Coronary artery (tissue), 2 donors: ENCODE data around the gene SLC35A4.
A peak's percentile ranks its signal among the peaks of the same experiment; 100 is the strongest.

Experiments used
- DNase-seq: peaks from one replicate; pipeline ENCODE4 v3.0.0-alpha.2; 2017; ENCODE audit warnings: low spot score
- H3K27ac ChIP-seq, 2 donors: fragments of 200-600 bp; sonication (generic); one replicate each; pipeline ENCODE4 v1.5.1; 2016 to 2019
- H3K4me3 ChIP-seq: fragments of 200-600 bp; sonication (generic); 2 replicates; pipeline ENCODE4 v1.5.1; 2016; ENCODE audit warnings: mild to moderate bottlenecking, moderate library complexity
- TF ChIP-seq, protein P1 (sequence below): fragments of 200-600 bp; sonication (generic); IDR thresholded peaks from one replicate; pipeline ENCODE4 v1.5.1; 2019; ENCODE audit warnings: antibody characterized with exemption

Gene SLC35A4

DNA sequence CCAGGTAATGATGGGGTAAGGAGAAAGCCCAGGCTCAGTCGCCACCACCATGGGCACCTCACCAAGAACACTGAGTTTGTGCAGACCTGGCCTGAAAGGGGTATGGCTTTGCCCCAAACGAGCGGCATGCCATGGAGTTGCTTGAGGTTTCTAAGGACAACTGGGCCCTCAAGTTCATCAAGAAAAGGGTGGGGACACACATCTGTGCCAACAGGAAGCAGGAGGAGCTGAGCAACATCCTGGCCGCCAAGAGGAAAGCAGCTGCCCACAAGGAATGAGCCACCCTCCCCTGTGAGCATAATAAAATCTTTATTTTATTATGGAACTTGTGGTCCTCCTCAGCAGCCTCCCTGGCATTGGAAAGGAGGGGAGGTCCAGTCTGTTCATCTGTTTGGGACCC is 44.5 kb downstream of the SLC35A4 start:
- TF ChIP-seq, protein P1, sequence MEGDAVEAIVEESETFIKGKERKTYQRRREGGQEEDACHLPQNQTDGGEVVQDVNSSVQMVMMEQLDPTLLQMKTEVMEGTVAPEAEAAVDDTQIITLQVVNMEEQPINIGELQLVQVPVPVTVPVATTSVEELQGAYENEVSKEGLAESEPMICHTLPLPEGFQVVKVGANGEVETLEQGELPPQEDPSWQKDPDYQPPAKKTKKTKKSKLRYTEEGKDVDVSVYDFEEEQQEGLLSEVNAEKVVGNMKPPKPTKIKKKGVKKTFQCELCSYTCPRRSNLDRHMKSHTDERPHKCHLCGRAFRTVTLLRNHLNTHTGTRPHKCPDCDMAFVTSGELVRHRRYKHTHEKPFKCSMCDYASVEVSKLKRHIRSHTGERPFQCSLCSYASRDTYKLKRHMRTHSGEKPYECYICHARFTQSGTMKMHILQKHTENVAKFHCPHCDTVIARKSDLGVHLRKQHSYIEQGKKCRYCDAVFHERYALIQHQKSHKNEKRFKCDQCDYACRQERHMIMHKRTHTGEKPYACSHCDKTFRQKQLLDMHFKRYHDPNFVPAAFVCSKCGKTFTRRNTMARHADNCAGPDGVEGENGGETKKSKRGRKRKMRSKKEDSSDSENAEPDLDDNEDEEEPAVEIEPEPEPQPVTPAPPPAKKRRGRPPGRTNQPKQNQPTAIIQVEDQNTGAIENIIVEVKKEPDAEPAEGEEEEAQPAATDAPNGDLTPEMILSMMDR, result no peak
- Histone ChIP-seq H3K4me3 (no peak overlapping the region), H3K27ac (peak overlapping the region in 1 of 2 donors; percentile 51)
- DNase-seq, result no peak

DNA sequence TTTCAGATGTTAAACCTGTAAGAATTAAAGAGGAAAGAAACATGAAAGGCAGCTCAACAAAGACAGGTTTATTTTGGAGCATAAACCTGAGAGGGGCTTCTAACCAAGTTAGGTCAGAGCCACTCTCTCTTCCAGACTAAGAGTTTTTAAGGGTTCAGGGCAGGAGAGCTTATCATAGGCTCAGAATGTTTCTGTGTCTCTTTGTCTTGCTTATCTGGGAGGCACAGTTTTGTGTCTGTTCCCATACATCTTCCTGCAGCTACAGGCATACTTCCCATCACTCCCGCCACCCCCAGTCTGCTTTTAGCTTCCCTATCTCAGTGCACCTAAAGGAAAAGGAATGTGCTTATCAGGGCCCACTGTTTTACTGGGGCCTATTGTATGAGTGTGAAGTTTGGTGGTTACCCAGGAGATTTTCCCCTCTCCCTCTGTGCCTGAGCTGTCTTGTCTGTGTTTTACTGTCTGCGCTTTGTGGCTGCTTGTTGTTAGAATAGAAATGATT is 46.4 kb downstream of the SLC35A4 start:
- Histone ChIP-seq H3K4me3 (no peak overlapping the region), H3K27ac (peak overlapping the region in 1 of 2 donors; percentile 31)
- TF ChIP-seq, protein P1, result no peak
- DNase-seq, result no peak
